Trophoblast cell (in vitro differentiated cells and primary cell): Measurements from ENCODE around the gene LGR5.

Source experiments
- DNase-seq, 2 donors: peaks; one replicate each; pipeline ENCODE4 v3.0.0-alpha.2; 2016
- H2AFZ ChIP-seq: 2 replicates; pipeline ENCODE4 v1.6.1; 2013; ENCODE audit warnings: low read length, moderate library complexity, mild to moderate bottlenecking; ENCODE audit not compliant: insufficient read depth, poor library complexity
- H2AK5ac ChIP-seq: 2 replicates; pipeline ENCODE4 v1.6.1; 2013; ENCODE audit warnings: mild to moderate bottlenecking, low read length
- H2BK120ac ChIP-seq: 2 replicates; pipeline ENCODE4 v1.6.1; 2013; ENCODE audit warnings: low read length, mild to moderate bottlenecking, moderate library complexity; ENCODE audit not compliant: insufficient read depth, poor library complexity
- H2BK12ac ChIP-seq: 2 replicates; pipeline ENCODE4 v1.6.1; 2013; ENCODE audit warnings: mild to moderate bottlenecking, low read length, moderate library complexity
- H2BK5ac ChIP-seq: 2 replicates; pipeline ENCODE4 v1.6.1; 2013; ENCODE audit warnings: low read length, low read depth, moderate library complexity, mild to moderate bottlenecking; ENCODE audit not compliant: poor library complexity
- H3K14ac ChIP-seq: 2 replicates; pipeline ENCODE4 v1.6.1; 2013; ENCODE audit warnings: mild to moderate bottlenecking, low read length
- H3K18ac ChIP-seq: 2 replicates; pipeline ENCODE4 v1.6.1; 2013; ENCODE audit warnings: mild to moderate bottlenecking, low read length
- H3K23ac ChIP-seq: 2 replicates; pipeline ENCODE4 v1.6.1; 2013; ENCODE audit warnings: low read length
- H3K27ac ChIP-seq: 2 replicates; pipeline ENCODE4 v1.5.1; 2013; ENCODE audit warnings: low read depth, mild to moderate bottlenecking, inconsistent platforms, low read length, moderate library complexity
- H3K27me3 ChIP-seq: 2 replicates; pipeline ENCODE4 v1.6.1; 2013; ENCODE audit warnings: inconsistent platforms, mild to moderate bottlenecking, low read length, moderate library complexity; ENCODE audit not compliant: insufficient read depth
- H3K36me3 ChIP-seq, 2 experiments: 1 replicate in 1 of 2; 2 replicates in 1 of 2; pipeline ENCODE4 v1.6.1; 2013; ENCODE audit warnings: low read length in 2 of 2, mild to moderate bottlenecking in 2 of 2, moderate library complexity in 1 of 2; ENCODE audit not compliant: insufficient read depth in 2 of 2, control insufficient read depth in 1 of 2
- H3K4ac ChIP-seq: 2 replicates; pipeline ENCODE4 v1.6.1; 2013; ENCODE audit warnings: low read depth, mild to moderate bottlenecking, low read length, moderate library complexity
- H3K4me1 ChIP-seq, 2 experiments: 1 replicate in 1 of 2; 2 replicates in 1 of 2; pipeline ENCODE4 v1.6.1; 2013; ENCODE audit warnings: low read length in 2 of 2, mild to moderate bottlenecking in 2 of 2, moderate library complexity in 1 of 2; ENCODE audit not compliant: insufficient read depth in 2 of 2, control insufficient read depth in 1 of 2
- H3K4me2 ChIP-seq: 2 replicates; pipeline ENCODE4 v1.6.1; 2013; ENCODE audit warnings: inconsistent platforms, mild to moderate bottlenecking, low read length, moderate library complexity
- H3K4me3 ChIP-seq: 2 replicates; pipeline ENCODE4 v1.5.1; 2013; ENCODE audit warnings: mild to moderate bottlenecking, low read depth, low read length, inconsistent platforms
- H3K79me1 ChIP-seq: one replicate; pipeline ENCODE4 v1.6.1; 2013; ENCODE audit warnings: low read length
- H3K79me2 ChIP-seq: 2 replicates; pipeline ENCODE4 v1.6.1; 2013; ENCODE audit warnings: low read length, mild to moderate bottlenecking; ENCODE audit not compliant: control insufficient read depth, insufficient read depth, poor library complexity
- H3K9ac ChIP-seq: 2 replicates; pipeline ENCODE4 v1.6.1; 2013; ENCODE audit warnings: mild to moderate bottlenecking, low read length
- H3K9me3 ChIP-seq: 2 replicates; pipeline ENCODE4 v1.6.1; 2013; ENCODE audit warnings: low read depth, mild to moderate bottlenecking, control low read depth, inconsistent platforms, low read length; ENCODE audit not compliant: insufficient read depth
- H4K12ac ChIP-seq: 2 replicates; pipeline ENCODE4 v1.6.1; 2013; ENCODE audit warnings: low read depth, mild to moderate bottlenecking, low read length, moderate library complexity
- H4K8ac ChIP-seq: 2 replicates; pipeline ENCODE4 v1.6.1; 2013; ENCODE audit warnings: low read depth, mild to moderate bottlenecking, low read length, moderate library complexity
- H4K91ac ChIP-seq: one replicate; pipeline ENCODE4 v1.6.1; 2013; ENCODE audit warnings: low read depth, mild to moderate bottlenecking, low read length, moderate library complexity
- WGBS: extraction: QIAGEN DNeasy Blood & Tissue Kit; methylation state at CpG from one replicate; pipeline ENCODE4 v1.1.7; 2013; ENCODE audit warnings: missing lambda C conversion rate; ENCODE audit not compliant: insufficient read length, insufficient coverage; ENCODE audit errors: extremely low coverage; 5-methylcytosine and 5-hydroxymethylcytosine counted together

The LGR5 gene

DNA sequence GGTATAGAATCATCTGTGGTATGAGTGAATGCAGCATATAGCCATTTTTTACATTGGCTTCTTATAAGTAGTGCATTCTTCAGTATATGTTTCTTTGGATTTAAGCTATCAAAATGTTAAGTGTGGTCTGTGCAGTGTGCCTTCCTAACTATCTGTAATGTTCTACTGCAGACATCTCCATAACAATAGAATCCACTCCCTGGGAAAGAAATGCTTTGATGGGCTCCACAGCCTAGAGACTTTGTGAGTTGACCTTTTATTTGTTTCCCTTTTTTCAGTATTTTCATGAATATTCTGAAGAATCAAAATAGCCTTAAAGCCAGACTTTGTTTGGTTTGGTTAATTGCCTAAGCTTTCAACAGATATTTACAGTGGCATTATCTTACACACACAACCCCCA, 116.8 kb downstream of the LGR5 start:
- Histone ChIP-seq H3K36me3 (no peaks in the 10 kb centered on the region), H3K14ac (no peak overlapping the region), H3K4me3 (no peak overlapping the region), H3K4me1 (peaks cover 7 to 11% of the 10 kb centered on the region in 2 experiments), H3K79me2 (no peaks in the 10 kb centered on the region), H3K4ac (no peak overlapping the region), H3K9ac (no peak overlapping the region), H2AK5ac (no peak overlapping the region), H3K4me2 (no peak overlapping the region), H4K8ac (no peak overlapping the region), H2BK120ac (no peak overlapping the region), H3K27me3 (no peaks in the 10 kb centered on the region), H3K9me3 (no peaks in the 10 kb centered on the region), H3K27ac (peak overlapping the region; percentile 23), H2BK5ac (no peak overlapping the region), H3K79me1 (peaks cover 8% of the 10 kb centered on the region), H2AFZ (no peak overlapping the region), H4K91ac (no peak overlapping the region), H2BK12ac (no peak overlapping the region), H3K18ac (no peak overlapping the region), H4K12ac (no peak overlapping the region), H3K23ac (no peak overlapping the region)
- no peak for DNase-seq

DNA sequence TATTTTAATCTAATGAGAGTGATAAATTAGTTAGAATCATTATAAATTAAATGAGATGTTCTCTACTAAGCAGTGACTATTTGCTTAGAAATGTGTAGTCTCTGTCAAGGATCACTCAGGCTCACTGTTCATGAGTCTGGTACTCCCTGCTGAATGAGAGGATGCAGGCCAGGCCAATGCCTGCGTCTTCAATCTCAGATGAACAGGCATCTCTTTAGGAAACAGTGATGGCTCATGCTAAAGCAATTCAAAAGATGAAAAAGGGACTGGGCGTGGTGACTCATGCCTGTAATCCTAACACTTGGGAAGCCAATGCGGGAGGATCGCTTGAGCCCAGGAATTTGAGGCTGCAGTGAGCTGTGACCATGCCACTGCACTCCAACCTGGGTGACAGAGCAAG, 117.3 kb downstream of the LGR5 start:
- no peaks in the 10 kb centered on the region for H3K9me3 ChIP-seq
- H3K79me1 ChIP-seq, result peaks cover 8% of the 10 kb centered on the region
- no peak overlapping the region for H3K4me3 ChIP-seq
- no peak overlapping the region for H2BK12ac ChIP-seq
- no peak overlapping the region for H2AK5ac ChIP-seq
- H3K4me1 ChIP-seq, result peaks cover 7 to 11% of the 10 kb centered on the region in 2 experiments
- H2BK120ac ChIP-seq, result no peak overlapping the region
- no peak overlapping the region for H2AFZ ChIP-seq
- H3K79me2 ChIP-seq, result no peaks in the 10 kb centered on the region
- H4K8ac ChIP-seq, result no peak overlapping the region
- no peak overlapping the region for H3K27ac ChIP-seq
- no peak overlapping the region for H3K9ac ChIP-seq
- no peak overlapping the region for H3K4me2 ChIP-seq
- no peak overlapping the region for H3K4ac ChIP-seq
- no peak overlapping the region for H3K14ac ChIP-seq
- H3K18ac ChIP-seq, result no peak overlapping the region
- WGBS, result no CpG with 5 or more reads among the region's 4 CpGs
- H3K23ac ChIP-seq, result no peak overlapping the region
- no peaks in the 10 kb centered on the region for H3K36me3 ChIP-seq
- DNase-seq, result peak; percentile 89 to 95
- no peaks in the 10 kb centered on the region for H3K27me3 ChIP-seq
- H4K91ac ChIP-seq, result no peak overlapping the region
- H2BK5ac ChIP-seq, result no peak overlapping the region
- H4K12ac ChIP-seq, result no peak overlapping the region

DNA sequence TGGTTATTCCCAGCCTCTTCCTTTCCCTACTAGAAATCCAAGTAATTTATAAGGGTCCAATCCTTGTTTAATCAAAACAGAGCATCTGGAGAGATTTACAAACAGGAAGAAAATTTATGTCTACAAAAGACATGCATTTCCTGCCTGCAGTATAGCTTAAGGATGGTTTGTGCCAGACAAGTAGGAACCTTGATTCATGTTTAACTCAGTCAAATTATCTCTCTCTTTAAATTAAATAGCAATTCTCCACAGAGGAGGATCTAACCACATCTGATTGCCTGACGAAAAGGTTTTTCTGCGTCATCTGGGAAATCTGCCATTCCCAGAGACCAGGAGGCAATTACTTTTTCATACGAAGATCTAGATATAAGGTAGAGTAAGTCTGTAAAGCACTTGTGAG, 118.8 kb downstream of the LGR5 start:
- no peak overlapping the region for H2BK120ac ChIP-seq
- H3K4me3 ChIP-seq, result no peak overlapping the region
- no peak overlapping the region for H3K18ac ChIP-seq
- no peaks in the 10 kb centered on the region for H3K36me3 ChIP-seq
- H3K27me3 ChIP-seq, result no peaks in the 10 kb centered on the region
- H3K14ac ChIP-seq, result no peak overlapping the region
- H2BK5ac ChIP-seq, result no peak overlapping the region
- H3K23ac ChIP-seq, result no peak overlapping the region
- H3K79me1 ChIP-seq, result peaks cover 8% of the 10 kb centered on the region
- no peak overlapping the region for H2BK12ac ChIP-seq
- H3K4ac ChIP-seq, result no peak overlapping the region
- H3K4me2 ChIP-seq, result no peak overlapping the region
- no peak overlapping the region for H3K9ac ChIP-seq
- H2AFZ ChIP-seq, result no peak overlapping the region
- no peak for DNase-seq
- H3K9me3 ChIP-seq, result no peaks in the 10 kb centered on the region
- peaks cover 3 to 5% of the 10 kb centered on the region in 2 experiments for H3K4me1 ChIP-seq
- H4K8ac ChIP-seq, result no peak overlapping the region
- H2AK5ac ChIP-seq, result no peak overlapping the region
- H4K91ac ChIP-seq, result no peak overlapping the region
- H4K12ac ChIP-seq, result no peak overlapping the region
- no peaks in the 10 kb centered on the region for H3K79me2 ChIP-seq
- WGBS, result no CpG with 5 or more reads among the region's 3 CpGs
- no peak overlapping the region for H3K27ac ChIP-seq

DNA sequence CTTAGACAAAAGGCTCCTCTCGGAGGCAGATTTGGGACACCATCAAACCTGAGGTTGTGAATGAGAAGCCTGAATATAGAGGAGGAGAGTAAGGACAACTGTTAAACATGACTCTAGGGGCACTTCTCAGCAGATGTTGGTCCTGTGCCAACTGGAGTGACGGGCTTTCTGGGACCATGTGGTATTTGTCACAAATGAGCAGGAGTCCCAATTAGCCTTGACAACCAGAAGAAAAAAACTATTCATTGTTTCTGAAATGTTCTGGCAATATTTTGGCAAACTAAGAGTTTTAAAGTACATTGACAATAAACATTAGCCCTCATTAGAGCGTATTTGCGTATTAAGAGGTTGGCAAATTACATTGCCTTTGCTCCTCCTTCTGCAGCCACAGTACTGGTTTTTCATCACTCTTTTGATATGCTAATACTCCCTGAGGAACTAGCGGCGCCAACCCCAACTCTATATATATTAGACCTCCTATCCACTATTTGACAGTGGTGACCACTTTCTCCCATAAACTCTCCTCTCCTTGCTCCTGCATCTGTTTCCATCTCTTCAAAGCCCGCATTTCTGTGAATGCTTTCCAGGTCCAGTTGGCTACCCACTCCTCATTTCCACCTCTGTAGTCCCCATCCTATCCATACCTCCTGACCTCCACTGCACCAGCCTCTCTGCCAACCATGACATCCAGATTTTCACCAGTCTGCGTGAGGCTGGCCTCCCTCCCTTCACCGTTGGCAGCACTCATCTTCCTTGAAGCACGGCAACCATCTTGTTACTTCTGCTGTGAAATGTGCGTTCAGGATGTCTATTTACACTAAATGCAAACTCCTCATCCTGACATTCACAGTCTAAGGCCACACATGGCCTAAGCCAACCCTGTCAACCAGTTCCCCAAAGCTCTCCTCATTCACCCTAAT, 123.3 kb downstream of the LGR5 start:
- Histone ChIP-seq H3K4me3 (peak overlapping the region; percentile 44), H2AK5ac (peak overlapping the region; percentile 3), H4K91ac (peak overlapping the region; percentile 16), H3K27ac (no peak overlapping the region), H2AFZ (no peak overlapping the region), H4K8ac (no peak overlapping the region), H3K18ac (no peak overlapping the region), H3K4me1 (peaks cover 0 to 3% of the 10 kb centered on the region in 2 experiments), H2BK5ac (no peak overlapping the region), H3K36me3 (no peaks in the 10 kb centered on the region), H3K14ac (no peak overlapping the region), H3K9me3 (no peaks in the 10 kb centered on the region), H3K4me2 (no peak overlapping the region), H2BK120ac (no peak overlapping the region), H3K9ac (no peak overlapping the region), H3K23ac (peak overlapping the region; percentile 53), H3K79me1 (peaks cover 3% of the 10 kb centered on the region), H3K4ac (no peak overlapping the region), H3K27me3 (no peaks in the 10 kb centered on the region), H2BK12ac (no peak overlapping the region), H3K79me2 (no peaks in the 10 kb centered on the region), H4K12ac (no peak overlapping the region)
- no CpG with 5 or more reads among the region's 11 CpGs for WGBS
- no peak for DNase-seq
